Activated CD4-positive, alpha-beta memory T cell treated with anti-CD3 and anti-CD28 coated beads for 36 hours (primary cell): Measurements from ENCODE around the gene PRKAB2. TPM values are rescaled to one million over a fixed set of nuclear protein-coding genes. Genes with fewer than 3 reads are reported as not detected.
"Not testable (repeated sequence)": the region's sequence is repeated elsewhere in the genome, so short reads cannot be mapped to it uniquely, and the experiment has no call there.

Source experiments
- CTCF ChIA-PET: fragments of 350-600 bp; sonication (Branson Sonifier 250); formaldehyde crosslinking; loops from one replicate; lab custom pipeline; 2021; ENCODE audit warnings: antibody characterized with exemption, inconsistent platforms; lab: Charles Lee
- POLR2A ChIA-PET: fragments of 350-600 bp; sonication (Branson Sonifier 250); formaldehyde crosslinking; loops from one replicate; lab custom pipeline; 2021; ENCODE audit warnings: antibody characterized with exemption; lab: Charles Lee
- DNase-seq: peaks from one replicate; pipeline ENCODE4 v3.0.0-alpha.2; 2020
- H3K27ac Mint-ChIP-seq: one replicate; pipeline ENCODE4 v1.8.0; 2021; ENCODE audit warnings: mixed read lengths
- H3K27me3 Mint-ChIP-seq: one replicate; pipeline ENCODE4 v1.8.0; 2021; ENCODE audit warnings: mixed read lengths
- H3K36me3 Mint-ChIP-seq: one replicate; pipeline ENCODE4 v1.8.0; 2021; ENCODE audit warnings: mixed read lengths
- H3K4me1 Mint-ChIP-seq: one replicate; pipeline ENCODE4 v1.8.0; 2021; ENCODE audit warnings: low read depth, mixed read lengths
- H3K4me3 Mint-ChIP-seq: one replicate; pipeline ENCODE4 v1.8.0; 2021; ENCODE audit warnings: mild to moderate bottlenecking, mixed read lengths
- H3K9me3 Mint-ChIP-seq: one replicate; pipeline ENCODE4 v1.8.0; 2021; ENCODE audit warnings: mixed read lengths
- intact Hi-C: fragments of 100-400 bp; cut with micrococcal nuclease; formaldehyde crosslinking; loops from one replicate; pipeline ENCODE4 v1.15.1; 2023
- total RNA-seq, 2 experiments: library from RNA; stranded (reverse); gene quantifications; one replicate each; pipeline ENCODE4 v1.2.3, GENCODE V29; 2021

Gene PRKAB2
- total RNA-seq, 2 experiments from 2014 or later = 7.0 to 7.4 TPM

- intact Hi-C loops = loop anchor here (5.0 kb wide), 1 partner anchor 57 kb away; the partner anchor contains the start of gene FMO5
- Mint-ChIP-seq H3K9me3 (no peaks in the 10 kb centered on the region), H3K4me1 (peaks cover 35% of the 10 kb centered on the region), H3K4me3 (no peak overlapping the region), H3K27me3 (no peaks in the 10 kb centered on the region), H3K27ac (no peak overlapping the region), H3K36me3 (peaks cover 18% of the 10 kb centered on the region)
- ChIA-PET POLR2A (interaction anchor here (0.7 to 3.2 kb wide), 4 partner anchors 73 to 793 kb away, joined by 3 to 33 read pairs (median 15); partner anchors contain the start of gene CHD1L), CTCF (interaction anchor here (5.8 kb wide), 1 partner anchor 73 kb away, joined by 69 read pairs; the partner anchor contains the start of gene CHD1L)
- DNase-seq = no peak
These were observed 2.2 kb downstream of the PRKAB2 start for GRCh38 chr1:147169840-147170674.

GRCh38 chr1:147169171-147169570, 3.1 kb downstream of the PRKAB2 start:
- ChIA-PET CTCF (interaction anchor here (5.8 kb wide), 1 partner anchor 73 kb away, joined by 69 read pairs; the partner anchor contains the start of gene CHD1L), POLR2A (interaction anchor here (3.1 to 3.2 kb wide), 2 partner anchors 74 to 84 kb away, joined by 15 read pairs; partner anchors contain the start of gene CHD1L)
- H3K36me3 Mint-ChIP-seq = peaks cover 15% of the 10 kb centered on the region
- no peak overlapping the region for H3K27ac Mint-ChIP-seq
- intact Hi-C loops = no loop called here
- peaks cover 34% of the 10 kb centered on the region for H3K4me1 Mint-ChIP-seq
- DNase-seq = no peak
- H3K27me3 Mint-ChIP-seq = no peaks in the 10 kb centered on the region
- H3K4me3 Mint-ChIP-seq = no peak overlapping the region
- no peaks in the 10 kb centered on the region for H3K9me3 Mint-ChIP-seq

GRCh38 chr1:147168626-147169058, 3.6 kb downstream of the PRKAB2 start:
- no peak for DNase-seq
- Mint-ChIP-seq H3K27ac (no peak overlapping the region), H3K4me3 (no peak overlapping the region), H3K36me3 (peaks cover 13% of the 10 kb centered on the region), H3K9me3 (no peaks in the 10 kb centered on the region), H3K4me1 (peaks cover 31% of the 10 kb centered on the region), H3K27me3 (no peaks in the 10 kb centered on the region)
- CTCF ChIA-PET = interaction anchor here (5.8 kb wide), 1 partner anchor 74 kb away, joined by 69 read pairs; the partner anchor contains the start of gene CHD1L
- POLR2A ChIA-PET = interaction anchor here (3.1 kb wide), 1 partner anchor 84 kb away, joined by 15 read pairs; no protein-coding TSS in a partner anchor
- intact Hi-C loops = no loop called here

DNA sequence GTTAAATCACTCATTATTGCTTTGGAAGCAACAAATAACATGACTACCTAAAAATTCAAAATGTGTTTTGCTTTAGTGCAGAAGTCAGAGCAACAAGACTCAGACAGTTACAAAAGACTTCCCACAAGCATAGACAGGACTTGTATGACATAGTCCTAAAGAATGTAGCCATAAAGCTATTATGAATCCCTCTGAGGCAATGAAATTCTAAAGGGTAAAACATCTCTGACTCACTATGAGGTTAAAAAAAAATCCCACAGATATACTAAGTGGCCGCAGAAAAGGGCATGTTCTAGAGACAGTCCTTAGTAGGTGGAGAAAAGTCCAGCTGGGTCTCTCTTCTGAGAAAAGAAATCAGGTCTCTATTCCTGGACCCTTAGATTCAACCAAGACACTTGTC, 4.9 kb downstream of the PRKAB2 start:
- Mint-ChIP-seq H3K9me3 (no peaks in the 10 kb centered on the region), H3K36me3 (peaks cover 14% of the 10 kb centered on the region), H3K4me1 (peaks cover 21% of the 10 kb centered on the region), H3K27ac (no peak overlapping the region), H3K4me3 (no peak overlapping the region), H3K27me3 (no peaks in the 10 kb centered on the region)
- intact Hi-C loops = no loop called here
- ChIA-PET CTCF (interaction anchor here (0.8 kb wide), 1 partner anchor 76 kb away, joined by 3 read pairs; no protein-coding TSS in a partner anchor), POLR2A (interaction anchor here (3.1 kb wide), 1 partner anchor 82 kb away, joined by 15 read pairs; no protein-coding TSS in a partner anchor)
- DNase-seq = no peak

DNA sequence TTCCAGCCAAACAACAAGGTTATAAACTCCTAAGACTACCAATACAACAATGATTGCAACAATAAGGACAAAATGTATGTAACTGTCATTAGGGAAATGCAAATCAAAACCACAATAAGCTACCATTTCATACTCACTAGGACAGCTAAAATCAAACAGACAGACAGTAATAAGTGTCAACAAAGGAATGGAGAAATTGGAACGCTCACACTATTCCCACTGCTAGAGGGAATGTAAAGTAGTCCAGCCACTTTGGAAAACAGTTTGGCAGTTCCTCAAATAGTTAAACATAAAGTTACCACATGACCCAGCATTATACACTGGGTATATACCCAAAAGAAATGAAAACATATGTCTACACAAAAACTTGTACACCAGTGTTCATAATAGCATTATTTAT, 9.3 kb downstream of the PRKAB2 start:
- H3K4me3 Mint-ChIP-seq = no peak overlapping the region
- no peaks in the 10 kb centered on the region for H3K9me3 Mint-ChIP-seq
- CTCF ChIA-PET = interaction anchor here (1.2 to 1.4 kb wide), 2 partner anchors 9 to 79 kb away, joined by 3 to 4 read pairs; partner anchors contain the start of genes CHD1L and PRKAB2
- H3K4me1 Mint-ChIP-seq = no peaks in the 10 kb centered on the region
- intact Hi-C loops = no loop called here
- H3K36me3 Mint-ChIP-seq = peaks cover 38% of the 10 kb centered on the region
- no peaks in the 10 kb centered on the region for H3K27me3 Mint-ChIP-seq
- DNase-seq = no peak
- H3K27ac Mint-ChIP-seq = no peak overlapping the region
- POLR2A ChIA-PET = no interaction called here

- POLR2A ChIA-PET = no interaction called here
- Mint-ChIP-seq H3K27me3 (no peaks in the 10 kb centered on the region), H3K27ac (no peak overlapping the region), H3K4me1 (no peaks in the 10 kb centered on the region), H3K4me3 (no peak overlapping the region), H3K36me3 (peaks cover 45% of the 10 kb centered on the region), H3K9me3 (no peaks in the 10 kb centered on the region)
- no peak for DNase-seq
- CTCF ChIA-PET = interaction anchor here (0.7 to 1.4 kb wide), 3 partner anchors 10 to 80 kb away, joined by 3 to 4 read pairs (median 3); partner anchors contain the start of genes CHD1L and PRKAB2
- intact Hi-C loops = no loop called here
These were observed 10.2 kb downstream of the PRKAB2 start for GRCh38 chr1:147162093-147162492.

- intact Hi-C loops, H3K4me1 Mint-ChIP-seq, DNase-seq, H3K4me3 Mint-ChIP-seq, H3K27me3 Mint-ChIP-seq, CTCF ChIA-PET, H3K27ac Mint-ChIP-seq, H3K9me3 Mint-ChIP-seq, POLR2A ChIA-PET: not testable (repeated sequence)
- peaks cover 40% of the 10 kb centered on the region for H3K36me3 Mint-ChIP-seq
These were observed 15.2 kb downstream of the PRKAB2 start for GRCh38 chr1:147157116-147157515.

DNA sequence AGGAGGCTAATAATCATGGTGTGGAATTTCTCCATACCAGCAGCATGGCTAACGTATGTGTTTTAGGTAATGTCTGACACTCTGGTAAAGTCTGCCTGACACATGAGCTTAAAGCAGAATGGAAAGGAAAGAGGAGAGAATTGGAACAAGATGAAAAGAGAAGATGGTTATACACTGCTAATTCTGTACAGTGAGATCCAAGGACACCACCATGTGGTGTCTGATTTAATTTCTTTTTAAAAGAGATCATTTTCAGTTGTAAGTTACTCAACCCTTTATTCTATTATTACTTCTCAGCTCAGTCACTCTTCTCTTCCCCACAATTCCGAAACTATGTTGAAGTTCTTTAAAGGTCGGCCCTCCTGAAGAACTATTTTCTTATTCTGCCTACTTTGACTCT, 15.6 kb downstream of the PRKAB2 start:
- POLR2A ChIA-PET = no interaction called here
- Mint-ChIP-seq H3K27ac (no peak overlapping the region), H3K36me3 (peaks cover 39% of the 10 kb centered on the region), H3K9me3 (no peaks in the 10 kb centered on the region), H3K4me1 (no peaks in the 10 kb centered on the region), H3K4me3 (no peak overlapping the region), H3K27me3 (no peaks in the 10 kb centered on the region)
- intact Hi-C loops = no loop called here
- no peak for DNase-seq
- CTCF ChIA-PET = no interaction called here

GRCh38 chr1:147152772-147153171, 19.5 kb downstream of the PRKAB2 start:
- DNase-seq = no peak
- Mint-ChIP-seq H3K27ac (no peak overlapping the region), H3K4me3 (no peak overlapping the region), H3K27me3 (no peaks in the 10 kb centered on the region), H3K4me1 (no peaks in the 10 kb centered on the region), H3K36me3 (peaks cover 14% of the 10 kb centered on the region), H3K9me3 (no peaks in the 10 kb centered on the region)
- CTCF ChIA-PET = no interaction called here
- intact Hi-C loops = no loop called here
- POLR2A ChIA-PET = no interaction called here

DNA sequence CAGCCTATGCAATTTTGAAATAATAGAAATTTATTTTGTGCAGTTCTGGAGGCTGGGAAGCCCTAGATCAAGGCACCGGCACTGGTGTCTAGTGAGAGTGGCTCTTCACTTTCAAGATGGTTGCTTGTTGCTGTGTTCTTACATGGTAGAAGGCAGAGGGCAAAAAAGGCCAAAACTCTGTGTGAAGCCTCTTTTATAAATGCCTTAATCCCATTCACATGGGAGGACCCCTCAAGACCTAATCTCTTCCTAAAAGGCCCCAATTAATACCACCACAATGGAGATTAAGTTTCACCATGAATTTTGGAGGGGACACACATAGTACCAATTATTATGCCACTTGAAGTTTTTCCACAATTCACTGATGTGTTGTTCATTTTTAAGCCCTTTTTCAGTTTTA, 21.0 kb downstream of the PRKAB2 start:
- ChIA-PET CTCF (no interaction called here), POLR2A (no interaction called here)
- Mint-ChIP-seq H3K27ac (no peak overlapping the region), H3K4me3 (no peak overlapping the region), H3K36me3 (peaks cover 10% of the 10 kb centered on the region), H3K9me3 (no peaks in the 10 kb centered on the region), H3K4me1 (no peaks in the 10 kb centered on the region), H3K27me3 (no peaks in the 10 kb centered on the region)
- intact Hi-C loops = no loop called here
- DNase-seq = no peak

- intact Hi-C loops = no loop called here
- POLR2A ChIA-PET = no interaction called here
- CTCF ChIA-PET = no interaction called here
- H3K36me3 Mint-ChIP-seq = no peaks in the 10 kb centered on the region
- no peaks in the 10 kb centered on the region for H3K4me1 Mint-ChIP-seq
- H3K27me3 Mint-ChIP-seq = peaks cover 2% of the 10 kb centered on the region
- no peak overlapping the region for H3K27ac Mint-ChIP-seq
- no peak for DNase-seq
- no peak overlapping the region for H3K4me3 Mint-ChIP-seq
- no peaks in the 10 kb centered on the region for H3K9me3 Mint-ChIP-seq
These were observed 29.4 kb downstream of the PRKAB2 start for GRCh38 chr1:147142886-147143285.

GRCh38 chr1:147130721-147131120, 41.5 kb downstream of the PRKAB2 start:
- DNase-seq, H3K9me3 Mint-ChIP-seq, H3K4me3 Mint-ChIP-seq, CTCF ChIA-PET, H3K36me3 Mint-ChIP-seq, H3K27ac Mint-ChIP-seq, intact Hi-C loops, H3K4me1 Mint-ChIP-seq, POLR2A ChIA-PET: not testable (repeated sequence)
- H3K27me3 Mint-ChIP-seq = peaks cover 12% of the 10 kb centered on the region
